ENCODE results near the gene EML4.

GRCh38 chr2:42169100-42169873 lies at the start of gene EML4:
- no peak for TF ChIP-seq CTCF (conservative IDR thresholded peaks at IDR 0.05; ENCODE audit: low read depth, low read length)
- TF ChIP-seq EZH2phosphoT487 (IDR thresholded peaks at IDR 0.05; ENCODE audit: borderline replicate concordance, low read length): no peak
